Breast epithelium (tissue), 3 donors: ENCODE measurements around the gene HIVEP2.

Experiments
- POLR2A ChIP-seq: fragments of 450-650 bp; IDR thresholded peaks from one replicate; pipeline ENCODE4 v1.6.1; 2016; ENCODE audit warnings: antibody characterized with exemption, mild to moderate bottlenecking, moderate library complexity
- POLR2AphosphoS5 ChIP-seq, 3 donors: sonication (generic); formaldehyde crosslinking; IDR thresholded peaks; one replicate each; pipeline ENCODE4 v1.6.1; 2017; ENCODE audit warnings: antibody characterized with exemption in 3 of 3
- TF ChIP-seq, protein P1 (sequence below), 3 donors: fragments of 450-650 bp; IDR thresholded peaks; one replicate each; pipeline ENCODE4 v1.5.1; 2016 to 2017; ENCODE audit warnings: antibody characterized with exemption in 3 of 3, mild to moderate bottlenecking in 3 of 3, moderate library complexity in 3 of 3

DNA sequence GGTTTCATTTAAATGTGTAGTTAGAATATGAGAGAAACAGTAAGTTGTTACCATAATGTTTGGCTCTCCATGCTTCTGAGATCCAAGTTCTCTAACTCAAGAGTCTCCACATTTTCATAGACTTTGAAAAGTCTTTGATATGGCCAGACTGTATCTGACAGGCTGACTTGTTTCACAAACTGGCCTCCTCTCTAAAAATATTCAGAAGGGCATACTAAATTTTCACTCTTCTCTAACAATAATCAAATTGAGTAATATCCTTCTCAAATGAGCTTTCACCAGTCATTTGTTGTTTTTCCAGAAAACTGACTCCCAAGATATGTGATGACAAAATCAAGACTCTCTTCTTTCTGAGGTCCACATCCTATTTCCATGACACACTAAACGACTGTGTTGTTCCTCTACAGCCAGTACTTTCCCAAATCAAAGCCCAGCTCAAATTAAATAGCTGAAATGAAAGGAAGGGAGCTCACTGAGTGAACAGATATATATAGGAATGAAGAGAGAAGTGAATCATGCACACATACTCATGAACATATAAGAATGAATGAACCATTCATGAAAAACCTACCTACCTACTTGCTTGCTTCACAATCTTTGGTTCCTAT, 15.1 kb downstream of the HIVEP2 start:
- TF ChIP-seq POLR2A (no peak), POLR2AphosphoS5 (IDR thresholded peaks at IDR 0.05) (no peak)
- TF ChIP-seq, protein P1, sequence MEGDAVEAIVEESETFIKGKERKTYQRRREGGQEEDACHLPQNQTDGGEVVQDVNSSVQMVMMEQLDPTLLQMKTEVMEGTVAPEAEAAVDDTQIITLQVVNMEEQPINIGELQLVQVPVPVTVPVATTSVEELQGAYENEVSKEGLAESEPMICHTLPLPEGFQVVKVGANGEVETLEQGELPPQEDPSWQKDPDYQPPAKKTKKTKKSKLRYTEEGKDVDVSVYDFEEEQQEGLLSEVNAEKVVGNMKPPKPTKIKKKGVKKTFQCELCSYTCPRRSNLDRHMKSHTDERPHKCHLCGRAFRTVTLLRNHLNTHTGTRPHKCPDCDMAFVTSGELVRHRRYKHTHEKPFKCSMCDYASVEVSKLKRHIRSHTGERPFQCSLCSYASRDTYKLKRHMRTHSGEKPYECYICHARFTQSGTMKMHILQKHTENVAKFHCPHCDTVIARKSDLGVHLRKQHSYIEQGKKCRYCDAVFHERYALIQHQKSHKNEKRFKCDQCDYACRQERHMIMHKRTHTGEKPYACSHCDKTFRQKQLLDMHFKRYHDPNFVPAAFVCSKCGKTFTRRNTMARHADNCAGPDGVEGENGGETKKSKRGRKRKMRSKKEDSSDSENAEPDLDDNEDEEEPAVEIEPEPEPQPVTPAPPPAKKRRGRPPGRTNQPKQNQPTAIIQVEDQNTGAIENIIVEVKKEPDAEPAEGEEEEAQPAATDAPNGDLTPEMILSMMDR (IDR thresholded peaks at IDR 0.05): no peak
